ENCODE measurements around the gene TNNT3. TPM values are rescaled to one million over a fixed set of nuclear protein-coding genes. Genes with fewer than 3 reads are reported as not detected.

TNNT3 gene
- total RNA-seq, 1 donor from 2014 or later, result not detected

DNA sequence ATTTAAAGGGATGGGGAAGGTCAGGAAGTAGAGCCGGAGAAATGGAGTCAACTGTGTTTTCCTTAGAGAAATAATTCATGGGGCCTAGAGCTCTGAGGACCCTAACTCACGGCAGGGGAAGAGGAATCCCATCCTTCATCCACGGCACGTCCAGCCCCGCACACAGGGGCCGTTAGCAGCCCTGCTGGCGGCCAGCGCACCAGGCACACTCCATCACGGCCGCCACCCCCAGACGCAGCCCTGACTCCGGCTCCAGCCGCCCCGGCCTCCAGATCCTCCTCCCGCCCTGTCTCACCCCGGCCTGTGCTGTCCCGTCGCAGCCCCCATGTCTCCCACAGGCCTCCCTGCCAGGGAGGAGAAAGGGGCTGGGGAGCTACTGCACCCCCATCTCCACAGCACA is 38.9 kb downstream of the TNNT3 start:
- DNase-seq (ENCODE audit: low read depth), result no peak

- DNase-seq (ENCODE audit: low read depth), result no peak
These were observed 40.3 kb downstream of the TNNT3 start for GRCh38 chr11:1959786-1960185.

- DNase-seq (ENCODE audit: low read depth), result no peak
These were observed 44.4 kb downstream of the TNNT3 start for GRCh38 chr11:1963864-1964263.

- no peak for DNase-seq (ENCODE audit: low read depth)
These were observed 44.8 kb downstream of the TNNT3 start for GRCh38 chr11:1964348-1964747.

DNA sequence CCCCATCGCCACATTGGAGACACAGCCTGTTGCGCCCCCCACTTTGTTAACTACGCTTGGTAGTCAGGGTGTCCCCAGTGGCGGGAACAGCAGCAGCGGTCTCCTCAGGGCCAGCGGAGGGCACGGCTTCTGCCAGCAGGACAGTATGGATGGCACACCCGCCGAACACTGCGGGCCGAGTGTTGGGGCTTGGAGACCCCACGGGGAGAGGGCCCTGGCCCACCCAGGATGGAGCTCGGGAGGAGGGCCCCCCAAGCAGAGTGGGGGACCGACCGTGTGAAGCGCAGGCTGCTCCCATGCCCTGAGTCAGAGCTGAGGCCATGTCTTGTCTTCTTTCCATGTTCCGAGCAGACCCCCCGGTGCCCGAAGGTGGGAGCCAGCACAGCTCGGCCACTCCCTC is 45.5 kb downstream of the TNNT3 start:
- DNase-seq (ENCODE audit: low read depth), result no peak

DNA sequence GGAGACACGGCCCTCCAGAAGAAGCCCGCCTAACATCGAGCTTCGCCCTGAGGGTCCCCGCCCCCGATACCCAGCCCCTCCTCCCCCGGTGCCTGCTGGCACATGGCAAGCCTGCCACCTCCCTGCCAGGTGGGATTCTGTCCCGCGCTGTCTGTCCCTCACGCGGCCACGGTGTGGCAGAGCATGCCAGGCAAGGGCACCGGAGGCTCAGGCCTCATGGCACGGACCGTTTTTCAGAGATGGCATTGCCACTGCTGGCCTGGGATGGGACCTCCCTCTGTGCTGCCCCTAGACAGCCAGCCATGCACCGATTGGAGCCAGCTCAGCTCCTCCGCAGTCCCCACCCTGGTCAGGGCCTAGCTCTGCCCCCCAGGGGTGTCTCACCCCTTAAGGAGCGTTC is 47.0 kb downstream of the TNNT3 start:
- DNase-seq (ENCODE audit: low read depth), result no peak

DNA sequence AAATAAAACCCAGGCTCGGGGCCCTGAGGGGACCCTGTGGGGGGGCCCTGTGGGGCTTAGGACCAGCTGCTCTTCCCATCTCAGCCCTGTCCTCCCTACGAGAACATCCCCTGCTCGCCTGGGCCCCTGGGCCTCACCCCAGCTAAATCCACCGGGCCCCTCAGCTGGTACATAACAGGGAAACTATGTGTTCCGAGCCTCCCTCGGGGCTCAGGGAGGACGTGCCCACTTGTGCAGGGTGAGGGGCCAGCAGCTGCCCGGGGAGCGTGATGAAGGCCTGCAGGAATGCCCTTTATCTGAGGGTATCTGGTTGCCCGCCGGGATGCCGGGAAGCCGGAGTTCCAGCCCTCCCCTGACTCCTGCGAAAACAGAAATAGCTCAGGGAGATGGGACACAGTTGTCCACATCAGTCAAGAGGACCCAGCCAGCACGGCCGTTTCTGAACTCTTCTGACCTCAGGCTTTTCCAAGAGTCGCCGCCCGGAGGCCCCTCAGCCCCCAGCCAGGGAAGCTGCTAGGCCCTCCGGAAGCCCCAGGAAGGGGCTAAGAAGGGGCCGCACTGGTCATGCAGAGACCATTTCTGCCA is 48.2 kb downstream of the TNNT3 start:
- DNase-seq (ENCODE audit: low read depth), result no peak

DNA sequence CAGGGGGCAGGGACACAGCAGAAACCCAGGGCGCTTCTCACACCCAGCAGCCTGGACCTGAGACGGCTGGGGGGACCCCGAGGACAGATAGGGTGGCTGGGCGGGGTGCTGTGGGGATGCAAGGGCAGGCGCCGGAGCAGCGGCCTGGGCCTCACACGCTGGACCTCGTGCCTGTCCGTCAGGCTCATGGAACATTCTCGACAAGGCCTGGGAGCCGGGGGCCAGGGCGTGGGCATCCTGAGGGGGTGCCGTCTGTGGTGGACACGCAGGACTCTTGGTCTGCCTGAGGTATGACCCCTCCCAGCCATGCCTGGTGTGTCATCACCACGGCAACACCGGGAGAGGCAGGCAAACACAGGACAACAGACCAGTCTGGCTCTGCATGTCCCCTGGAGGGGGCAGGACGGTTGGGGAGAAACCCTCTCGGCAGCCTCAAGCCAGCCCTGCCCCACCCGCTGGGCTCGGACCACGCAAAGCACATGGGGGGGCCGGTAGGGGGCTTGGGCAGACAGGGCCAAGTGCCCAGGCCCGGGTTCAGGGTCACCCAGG is 49.0 kb downstream of the TNNT3 start:
- DNase-seq (ENCODE audit: low read depth), result no peak

DNA sequence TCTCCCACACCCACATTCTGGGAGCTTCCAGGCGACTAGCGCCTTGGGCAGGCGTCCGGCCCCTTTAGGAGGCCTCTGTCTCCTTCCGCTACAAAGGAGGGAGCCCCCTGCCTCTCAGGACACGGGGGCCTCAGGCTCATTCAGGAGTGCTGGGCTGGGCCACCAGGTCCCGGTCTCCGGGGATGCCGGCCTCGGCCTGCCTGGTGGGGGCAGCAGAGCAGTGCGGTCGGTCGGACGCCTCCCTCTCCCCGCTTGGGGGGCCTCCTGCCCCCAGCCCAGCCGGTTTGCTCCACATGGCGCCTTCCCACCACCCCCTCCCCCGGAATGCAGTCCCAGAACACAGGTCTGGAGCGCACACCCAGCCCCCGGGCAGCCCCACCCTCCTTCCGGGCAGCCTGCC is 49.5 kb downstream of the TNNT3 start:
- DNase-seq (ENCODE audit: low read depth), result no peak

GRCh38 chr11:1969776-1970175 is 50.3 kb downstream of the TNNT3 start:
- DNase-seq (ENCODE audit: low read depth), result no peak

- DNase-seq (ENCODE audit: low read depth), result no peak
These were observed 51.5 kb downstream of the TNNT3 start for GRCh38 chr11:1970956-1971355.

GRCh38 chr11:1975185-1975584 is 55.7 kb downstream of the TNNT3 start:
- no peak for DNase-seq (ENCODE audit: low read depth)

DNA sequence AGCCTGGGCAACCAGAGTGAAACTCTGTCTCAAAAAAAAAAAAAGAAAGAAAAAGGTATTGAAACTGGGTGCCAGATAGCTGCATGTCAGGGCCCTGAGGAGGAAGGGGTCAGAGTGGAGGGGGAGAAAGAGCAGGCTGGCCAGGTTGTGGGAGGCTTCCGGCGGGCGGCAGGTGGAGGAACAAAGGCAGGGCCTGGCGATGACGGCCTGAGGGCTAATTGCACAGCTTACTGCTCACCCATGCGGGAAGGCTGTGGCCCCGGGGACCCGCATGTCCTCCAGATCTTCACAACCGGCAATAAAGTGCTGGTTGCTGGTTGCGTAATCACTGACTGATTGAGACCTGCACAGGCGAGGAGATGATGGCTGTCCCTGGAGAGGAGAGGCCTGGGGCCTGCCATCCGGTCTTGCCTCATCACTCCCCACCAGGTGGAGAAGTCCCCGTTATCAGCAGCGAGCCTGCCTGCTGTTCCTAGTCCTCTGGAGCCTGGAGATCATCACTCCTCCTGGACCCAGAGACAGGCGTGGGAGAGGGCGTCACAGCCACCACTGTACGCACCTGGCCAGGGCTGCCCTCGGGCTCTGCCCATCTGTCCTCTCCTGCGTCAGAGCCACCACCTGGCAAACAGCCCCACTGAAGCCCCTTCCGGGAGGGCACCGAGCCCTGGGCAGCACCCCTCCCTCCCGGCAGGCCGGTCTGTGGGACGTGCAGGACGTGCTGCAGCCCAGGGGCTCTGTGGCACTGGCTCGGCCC is 59.4 kb downstream of the TNNT3 start:
- no peak for DNase-seq (ENCODE audit: low read depth)

DNA sequence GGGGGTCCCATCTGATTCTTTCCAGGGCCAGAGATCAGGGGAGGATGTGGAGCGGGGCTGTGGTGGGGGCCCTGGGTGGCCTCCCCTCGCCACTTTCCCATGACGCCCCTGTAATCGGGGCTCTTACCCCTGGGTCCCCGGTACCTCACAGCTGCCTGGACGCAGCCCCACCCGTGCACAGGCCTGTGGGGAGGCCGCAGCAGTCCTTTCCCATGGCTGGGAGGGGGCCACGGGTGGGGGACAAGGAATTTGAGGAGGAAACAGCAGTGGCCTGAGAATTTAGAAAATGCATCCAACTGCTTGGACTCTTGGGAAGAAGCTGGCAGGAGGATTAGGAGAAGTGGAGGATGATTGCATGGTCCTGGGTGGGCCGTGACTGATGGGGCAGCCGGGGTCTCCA is 60.1 kb downstream of the TNNT3 start:
- no peak for DNase-seq (ENCODE audit: low read depth)

DNA sequence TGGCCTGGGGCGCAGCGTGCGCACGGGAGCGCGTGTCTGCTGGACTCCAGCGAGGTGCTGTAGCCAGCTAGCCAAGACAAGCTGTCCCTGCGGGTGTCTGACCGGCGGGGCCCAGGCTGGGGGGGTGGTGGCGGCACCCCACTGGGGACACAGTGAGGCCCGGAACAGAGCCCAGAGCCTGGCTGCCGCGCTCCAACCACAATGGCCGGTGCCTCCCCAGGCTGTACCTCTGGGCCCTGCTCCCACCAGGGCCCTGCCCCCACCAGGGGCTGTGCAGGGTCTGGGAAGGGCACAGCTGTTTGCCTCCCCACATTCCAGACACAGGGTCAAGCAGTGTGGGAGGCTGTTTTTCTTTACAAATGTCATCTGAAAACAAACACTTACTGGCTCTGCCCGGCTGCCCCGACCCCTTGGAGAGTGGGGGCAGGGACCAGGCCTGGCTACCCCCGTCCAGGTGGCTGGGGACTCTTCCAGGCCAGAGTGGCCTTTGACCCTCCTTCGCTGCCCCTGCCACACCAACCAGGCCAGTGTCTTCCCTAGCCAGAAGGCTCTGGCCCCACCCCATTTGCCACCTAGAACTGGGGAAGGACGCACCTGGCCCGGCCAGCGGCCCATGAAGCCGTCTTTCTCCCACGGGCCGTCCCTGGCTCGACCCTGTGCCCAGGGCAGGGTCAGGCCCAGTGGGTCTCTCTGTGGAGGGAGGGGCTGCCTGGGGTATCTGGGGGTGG is 63.5 kb downstream of the TNNT3 start:
- no peak for DNase-seq (ENCODE audit: low read depth)

DNA sequence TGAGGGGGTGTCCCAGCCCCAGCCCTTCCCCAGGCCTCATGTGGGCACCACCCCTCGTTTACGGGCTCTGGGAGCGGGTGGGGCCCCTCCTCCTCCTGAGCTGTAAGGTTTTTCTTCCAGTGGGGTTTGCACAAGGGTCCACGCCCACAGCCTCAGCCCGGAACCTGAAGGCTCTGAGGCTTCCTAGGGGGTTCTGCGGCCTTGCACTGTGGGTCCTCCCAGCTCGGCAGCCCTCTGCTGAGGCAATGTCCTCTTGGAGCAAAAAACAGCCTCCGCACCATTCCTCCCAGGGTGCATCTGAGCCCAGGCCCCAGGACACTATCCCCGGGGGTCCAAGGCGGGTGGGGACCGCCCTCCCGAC is 64.1 kb downstream of the TNNT3 start:
- DNase-seq (ENCODE audit: low read depth), result no peak

DNA sequence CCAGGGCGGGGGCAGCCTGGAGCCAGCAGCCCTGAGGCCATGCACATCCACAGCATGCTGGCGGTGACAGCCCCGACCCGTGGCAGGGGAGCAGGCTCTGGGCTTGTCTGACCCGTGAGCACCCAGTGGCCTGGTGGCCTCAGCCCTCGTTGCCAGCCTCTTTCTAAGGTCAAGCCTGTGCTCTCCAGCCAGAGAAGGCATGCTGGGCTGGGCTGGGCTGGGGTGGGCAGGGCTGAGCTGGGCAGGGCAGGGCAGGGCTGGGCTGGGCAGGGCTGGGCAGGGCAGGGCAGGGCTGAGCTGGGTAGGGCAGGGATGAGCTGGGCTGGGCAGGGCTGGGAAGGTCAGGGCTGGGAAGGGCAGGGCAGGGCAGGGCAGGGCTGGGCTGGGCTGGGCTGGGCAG is 67.5 kb downstream of the TNNT3 start:
- DNase-seq (ENCODE audit: low read depth), result no peak

DNA sequence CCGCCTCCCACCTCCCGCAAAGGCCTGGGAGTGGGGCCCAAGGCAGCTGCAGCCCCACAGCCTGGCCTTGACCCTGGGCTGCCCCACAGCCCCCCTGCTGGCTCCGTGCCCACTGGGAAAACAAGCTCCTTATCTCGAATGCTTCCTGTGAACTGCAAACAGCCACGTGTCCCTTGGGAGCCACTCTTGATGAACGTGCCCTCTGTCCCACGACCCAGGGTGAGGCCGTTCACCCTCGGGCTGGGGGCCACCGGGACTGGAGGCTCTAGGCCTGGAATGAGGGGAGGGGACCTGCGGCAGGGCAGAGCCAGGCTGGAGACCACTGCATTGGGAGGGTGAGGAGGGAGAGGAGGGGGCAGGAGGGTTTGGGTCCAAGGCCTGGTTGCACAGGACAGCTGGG is 68.7 kb downstream of the TNNT3 start:
- no peak for DNase-seq (ENCODE audit: low read depth)

Other genes starting within 250 kb of the TNNT3 start
- gene KRTAP5-6, start 222.5 kb upstream of the TNNT3 start, total RNA-seq, result not detected in 2 replicates
- 0.80 TPM in 1 of 2 replicates, not detected in the other for gene IFITM10, start 169.1 kb upstream of the TNNT3 start, total RNA-seq
- 226 and 1,216 TPM in 2 replicates for gene CTSD, start 155.8 kb upstream of the TNNT3 start, total RNA-seq
- gene SYT8, start 84.7 kb upstream of the TNNT3 start, total RNA-seq, result 0.05 TPM in 1 of 2 replicates, not detected in the other
- not detected in 2 replicates for gene TNNI2, start 80.7 kb upstream of the TNNT3 start, total RNA-seq
- gene LSP1, start 66.6 kb upstream of the TNNT3 start, total RNA-seq, result not detected in 2 replicates
- gene PRR33, start 27.8 kb upstream of the TNNT3 start, total RNA-seq, result not detected in 2 replicates
- gene MRPL23, start 27.6 kb downstream of the TNNT3 start, total RNA-seq, result 3.6 and 173 TPM in 2 replicates
- 0.55 TPM in 1 of 2 replicates, not detected in the other for gene H19, start 78.1 kb downstream of the TNNT3 start, total RNA-seq
- gene IGF2, start 219.7 kb downstream of the TNNT3 start, total RNA-seq, result 0.75 TPM in 1 of 2 replicates, not detected in the other
- not detected in 2 replicates for gene INS, start 241.5 kb downstream of the TNNT3 start, total RNA-seq